Gastroesophageal sphincter (tissue), 3 donors: Measurements from ENCODE around the gene MYOM1.

Experiments
- EP300 ChIP-seq: sonication (generic); formaldehyde crosslinking; IDR thresholded peaks from one replicate; pipeline ENCODE4 v1.6.1; 2017; ENCODE audit warnings: antibody characterized with exemption, mild to moderate bottlenecking
- POLR2A ChIP-seq, 2 donors: fragments of 450-650 bp; IDR thresholded peaks; one replicate each; pipeline ENCODE4 v1.6.1; 2017; ENCODE audit warnings: antibody characterized with exemption in 2 of 2, mild to moderate bottlenecking in 2 of 2, moderate library complexity in 1 of 2
- POLR2AphosphoS5 ChIP-seq: sonication (generic); formaldehyde crosslinking; IDR thresholded peaks from one replicate; pipeline ENCODE4 v1.6.1; 2017; ENCODE audit warnings: antibody characterized with exemption
- TF ChIP-seq, protein P1 (sequence below), 4 experiments: fragments of 200-600 bp in 2 of 4; fragments of 450-650 bp in 2 of 4; sonication (generic) in 1 of 4; IDR thresholded peaks; one replicate each; pipeline ENCODE4 v1.5.1; 2017 to 2019; ENCODE audit warnings: antibody characterized with exemption in 4 of 4, mild to moderate bottlenecking in 2 of 4, moderate library complexity in 2 of 4

GRCh38 chr18:3148930-3149535 lies 70.7 kb downstream of the MYOM1 start:
- TF ChIP-seq, protein P1, sequence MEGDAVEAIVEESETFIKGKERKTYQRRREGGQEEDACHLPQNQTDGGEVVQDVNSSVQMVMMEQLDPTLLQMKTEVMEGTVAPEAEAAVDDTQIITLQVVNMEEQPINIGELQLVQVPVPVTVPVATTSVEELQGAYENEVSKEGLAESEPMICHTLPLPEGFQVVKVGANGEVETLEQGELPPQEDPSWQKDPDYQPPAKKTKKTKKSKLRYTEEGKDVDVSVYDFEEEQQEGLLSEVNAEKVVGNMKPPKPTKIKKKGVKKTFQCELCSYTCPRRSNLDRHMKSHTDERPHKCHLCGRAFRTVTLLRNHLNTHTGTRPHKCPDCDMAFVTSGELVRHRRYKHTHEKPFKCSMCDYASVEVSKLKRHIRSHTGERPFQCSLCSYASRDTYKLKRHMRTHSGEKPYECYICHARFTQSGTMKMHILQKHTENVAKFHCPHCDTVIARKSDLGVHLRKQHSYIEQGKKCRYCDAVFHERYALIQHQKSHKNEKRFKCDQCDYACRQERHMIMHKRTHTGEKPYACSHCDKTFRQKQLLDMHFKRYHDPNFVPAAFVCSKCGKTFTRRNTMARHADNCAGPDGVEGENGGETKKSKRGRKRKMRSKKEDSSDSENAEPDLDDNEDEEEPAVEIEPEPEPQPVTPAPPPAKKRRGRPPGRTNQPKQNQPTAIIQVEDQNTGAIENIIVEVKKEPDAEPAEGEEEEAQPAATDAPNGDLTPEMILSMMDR (IDR thresholded peaks at IDR 0.05) = no peak
- no peak for TF ChIP-seq EP300
- no peak for TF ChIP-seq POLR2A (IDR thresholded peaks at IDR 0.05)
- no peak for TF ChIP-seq POLR2AphosphoS5
